ENCODE results near the gene EXOC3L1.

GRCh38 chr16:67223992-67224391 lies 34.1 kb upstream of the EXOC3L1 start:
- TF ChIP-seq GATA3 (IDR thresholded peaks at IDR 0.05; ENCODE audit: low read depth, low read length) (no peak), GATA2 (IDR thresholded peaks at IDR 0.05; ENCODE audit: low read depth, low read length) (no peak)
